Gastrocnemius medialis (tissue), 4 donors: ENCODE data around the gene ACADL. TPM values are rescaled to one million over a fixed set of nuclear protein-coding genes. Genes with fewer than 3 reads are reported as not detected.

Experiments used
- ATAC-seq, 2 donors: fragments of 150-250 bp; one replicate each; pipeline ENCODE4 v1.9.1; 2016
- DNase-seq, 2 donors: peaks; one replicate each; pipeline ENCODE4 v3.0.0-alpha.2; 2019
- H3K27ac ChIP-seq, 4 donors: fragments of 200-600 bp; sonication (generic); 1 replicate in 1 of 4; 2 replicates in 3 of 4; pipeline ENCODE4 v1.5.1; 2016 to 2018; ENCODE audit warnings: mild to moderate bottlenecking in 2 of 4, moderate library complexity in 1 of 4
- H3K27me3 ChIP-seq, 3 donors: fragments of 200-600 bp; sonication (generic) in 2 of 3; 1 replicate in 1 of 3; 2 replicates in 2 of 3; pipeline versions ENCODE4 v1.5.1 to v1.6.0; 2016 to 2019; ENCODE audit warnings: mild to moderate bottlenecking in 1 of 3, moderate library complexity in 1 of 3
- H3K36me3 ChIP-seq, 2 donors: fragments of 200-600 bp; sonication (generic) in 1 of 2; one replicate each; pipeline ENCODE4 v1.5.1; 2017 to 2018
- H3K4me1 ChIP-seq, 2 donors: fragments of 200-600 bp; sonication (generic) in 1 of 2; one replicate each; pipeline ENCODE4 v1.5.1; 2016 to 2017; ENCODE audit warnings: mild to moderate bottlenecking in 2 of 2
- H3K4me3 ChIP-seq, 4 donors: fragments of 200-600 bp; sonication (generic) in 3 of 4; 1 replicate in 1 of 4; 2 replicates in 3 of 4; pipeline ENCODE4 v1.5.1; 2016 to 2019; ENCODE audit warnings: mild to moderate bottlenecking in 2 of 4
- H3K9me3 ChIP-seq, 3 donors: fragments of 200-600 bp; sonication (generic) in 2 of 3; 1 replicate in 1 of 3; 2 replicates in 2 of 3; pipeline ENCODE4 v1.5.1; 2016 to 2019
- CTCF ChIP-seq, 5 experiments: fragments of 450-650 bp in 3 of 5; fragments of 200-600 bp in 2 of 5; sonication (generic) in 2 of 5; IDR thresholded peaks in 4 of 5; conservative IDR thresholded peaks in 1 of 5; 1 replicate in 4 of 5; 2 replicates in 1 of 5; pipeline ENCODE4 v1.5.1; 2016 to 2019; ENCODE audit warnings: antibody characterized with exemption in 5 of 5, mild to moderate bottlenecking in 3 of 5, moderate library complexity in 3 of 5
- POLR2A ChIP-seq, 2 donors: fragments of 450-650 bp; IDR thresholded peaks; one replicate each; pipeline ENCODE4 v1.6.1; 2017; ENCODE audit warnings: antibody characterized with exemption in 2 of 2, mild to moderate bottlenecking in 2 of 2, moderate library complexity in 2 of 2
- in situ Hi-C, 4 donors: fragments of 200-750 bp; cut with MboI; loops; one replicate each; pipeline versions ENCODE4 v1.15.0 to v1.8.0; 2017; ENCODE audit warnings: low sequenced_read_pairs in 4 of 4
- intact Hi-C: fragments of 100-400 bp; cut with DNase I; formaldehyde crosslinking; loops from one replicate; pipeline ENCODE4 v1.15.1; 2023; ENCODE audit warnings: low total_unique reads
- total RNA-seq, 4 donors: library from RNA; depleted of rRNA; stranded (reverse); fragments of >200 nt; gene quantifications; one replicate each; pipeline versions ENCODE4 v1.1.0 to v1.2.3, GENCODE V29; 2016

ACADL gene
- total RNA-seq, 4 donors from 2014 or later = 1.6 to 8.2 (median 5.3) TPM

DNA sequence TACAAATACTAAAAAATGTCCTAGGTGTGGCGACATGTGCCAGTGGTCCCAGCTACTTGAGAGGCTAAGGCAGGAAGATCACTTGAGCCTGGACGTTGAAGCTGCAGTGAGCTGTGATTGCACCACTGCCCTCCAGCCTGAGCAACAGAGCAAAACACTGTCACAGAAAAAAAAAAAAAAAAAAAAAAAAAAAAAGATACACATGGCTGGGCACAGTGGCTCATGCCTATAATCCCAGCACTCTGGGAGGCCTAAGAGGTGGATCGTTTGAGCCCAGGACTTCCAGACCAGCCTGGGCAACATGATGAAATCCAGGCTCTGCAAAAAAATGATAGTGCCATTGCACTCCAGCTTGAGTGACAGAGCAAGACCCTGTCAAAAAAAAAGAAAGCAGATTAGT is 67.7 kb downstream of the ACADL start:
- intact Hi-C loops = no loop called here
- Histone ChIP-seq H3K27me3 (no peaks in the 10 kb centered on the region), H3K9me3 (no peaks in the 10 kb centered on the region), H3K4me1 (peaks cover 11 to 15% of the 10 kb centered on the region in 2 donors), H3K4me3 (no peak overlapping the region), H3K36me3 (peaks cover 0 to 16% of the 10 kb centered on the region in 2 donors), H3K27ac (peak overlapping the region in 1 of 4 donors; percentile 3)
- DNase-seq (no peak), ATAC-seq (no peak)
- no peak for TF ChIP-seq POLR2A (IDR thresholded peaks at IDR 0.05)
- TF ChIP-seq CTCF (IDR thresholded peaks at IDR 0.05 in 4 of 5, conservative IDR thresholded peaks at IDR 0.05 in 1 of 5) = no peak
- in situ Hi-C loops = no loop called here

GRCh38 chr2:210147614-210148013 is 77.6 kb downstream of the ACADL start:
- TF ChIP-seq CTCF (IDR thresholded peaks at IDR 0.05 in 4 of 5, conservative IDR thresholded peaks at IDR 0.05 in 1 of 5) (no peak), POLR2A (IDR thresholded peaks at IDR 0.05) (no peak)
- no peak overlapping the region for H3K4me3 ChIP-seq
- no peaks in the 10 kb centered on the region for H3K27me3 ChIP-seq
- DNase-seq (no peak), ATAC-seq (no peak)
- H3K9me3 ChIP-seq = no peaks in the 10 kb centered on the region
- peaks cover 0 to 17% of the 10 kb centered on the region in 2 donors for H3K36me3 ChIP-seq
- in situ Hi-C loops = no loop called here
- intact Hi-C loops = no loop called here
- no peak overlapping the region for H3K27ac ChIP-seq
- H3K4me1 ChIP-seq = no peaks in the 10 kb centered on the region

Other genes with a start within 250 kb of the ACADL start
- gene RPE, start 222.8 kb downstream of the ACADL start, total RNA-seq = 10 to 100 TPM in 3 of 4 donors, 1 to 10 TPM in 1; 9.2 to 73.5 (median 23.2) TPM
- 10 to 100 TPM; 19.4 to 21.9 (median 20.4) TPM for gene KANSL1L, start 54.0 kb downstream of the ACADL start, total RNA-seq
- 1,000 to 10,000 TPM; 1,242 to 7,433 (median 2,317) TPM for gene MYL1, start 89.7 kb upstream of the ACADL start, total RNA-seq